WTC11 (cell line): Measurements from ENCODE around the gene CMTM1. TPM values are rescaled to one million over a fixed set of nuclear protein-coding genes. Genes with fewer than 3 reads are reported as not detected.

ENCODE experiments used
- ATAC-seq: fragments of 200-7000 bp; cut with Tn5 transposase; 2 replicates; pipeline ENCODE4 v1.10.0; 2021; ENCODE audit warnings: mild to moderate bottlenecking, moderate library complexity
- CTCF ChIA-PET: fragments of 300-600 bp; sonication (Branson Sonifier 250); formaldehyde crosslinking; loops from one replicate; lab custom pipeline; 2021; ENCODE audit warnings: antibody characterized with exemption; lab: Charles Lee
- POLR2A ChIA-PET: fragments of 350-600 bp; sonication (Branson Sonifier 250); formaldehyde crosslinking; loops from one replicate; lab custom pipeline; 2021; ENCODE audit warnings: antibody characterized with exemption; lab: Charles Lee
- DNase-seq: peaks from one replicate; pipeline ENCODE4 v3.0.0; 2021; ENCODE audit warnings: low spot score
- H3K27ac Mint-ChIP-seq: 2 replicates; pipeline ENCODE4 v1.8.0; 2021; ENCODE audit warnings: mixed read lengths
- H3K27me3 Mint-ChIP-seq: 2 replicates; pipeline ENCODE4 v1.8.0; 2021; ENCODE audit warnings: low read depth, mild to moderate bottlenecking, moderate library complexity, mixed read lengths
- H3K36me3 Mint-ChIP-seq: 2 replicates; pipeline ENCODE4 v1.8.0; 2021; ENCODE audit warnings: mixed read lengths
- H3K4me1 Mint-ChIP-seq: 2 replicates; pipeline ENCODE4 v1.8.0; 2022; ENCODE audit warnings: mixed read lengths
- H3K4me3 Mint-ChIP-seq: 2 replicates; pipeline ENCODE4 v1.8.0; 2021; ENCODE audit warnings: mild to moderate bottlenecking, moderate library complexity, mixed read lengths
- H3K9me3 Mint-ChIP-seq: 2 replicates; pipeline ENCODE4 v1.8.0; 2021; ENCODE audit warnings: mixed read lengths
- AR ChIP-seq: fragments of 250-450 bp; sonication (Bioruptor Pico); IDR thresholded peaks from 2 replicates; pipeline ENCODE4 v1.9.0; 2021; ENCODE audit warnings: mild to moderate bottlenecking
- ATF1 ChIP-seq: sonication (generic); formaldehyde crosslinking; IDR thresholded peaks from 2 replicates; pipeline ENCODE4 v1.8.1; 2023; ENCODE audit warnings: mild to moderate bottlenecking, moderate library complexity, missing genetic modification reagents
- ATF6 ChIP-seq: sonication (generic); formaldehyde crosslinking; IDR thresholded peaks from 2 replicates; pipeline ENCODE4 v1.8.1; 2023; ENCODE audit warnings: mild to moderate bottlenecking, missing genetic modification reagents
- CREM ChIP-seq: sonication (generic); formaldehyde crosslinking; IDR thresholded peaks from 2 replicates; pipeline ENCODE4 v1.8.1; 2022; ENCODE audit warnings: mild to moderate bottlenecking, missing genetic modification reagents, moderate library complexity
- CTCF ChIP-seq: fragments of 200-600 bp; IDR thresholded peaks from 2 replicates; pipeline ENCODE4 v1.8.0; 2022; ENCODE audit warnings: antibody characterized with exemption
- EMX1 ChIP-seq: fragments of 250-450 bp; sonication (Bioruptor Pico); IDR thresholded peaks from 2 replicates; pipeline ENCODE4 v1.8.0; 2021; ENCODE audit warnings: mild to moderate bottlenecking
- NFYB ChIP-seq: sonication (generic); formaldehyde crosslinking; conservative IDR thresholded peaks from 2 replicates; pipeline ENCODE4 v1.8.0; 2022; ENCODE audit warnings: low read depth, missing genetic modification reagents
- OVOL2 ChIP-seq: fragments of 250-450 bp; sonication (Bioruptor Pico); IDR thresholded peaks from 2 replicates; pipeline ENCODE4 v1.9.0; 2021; ENCODE audit warnings: mild to moderate bottlenecking, borderline replicate concordance
- PRDM15 ChIP-seq: sonication (generic); formaldehyde crosslinking; IDR thresholded peaks from 2 replicates; pipeline ENCODE4 v1.8.0; 2022; ENCODE audit warnings: missing genetic modification reagents
- ZNF219 ChIP-seq: sonication (generic); formaldehyde crosslinking; IDR thresholded peaks from 2 replicates; pipeline ENCODE4 v1.8.0; 2023; ENCODE audit warnings: missing genetic modification reagents, mild to moderate bottlenecking, borderline replicate concordance
- total RNA-seq: library from RNA; stranded (reverse); gene quantifications from 3 replicates; pipeline ENCODE4 v1.2.3, GENCODE V29; 2021

Gene CMTM1
- total RNA-seq, 1 experiment from 2014 or later, result 1.6 TPM

GRCh38 chr16:66587881-66588600, 21.8 kb downstream of the CMTM1 start (continued):
- no peak for TF ChIP-seq AR (CRISPR knock-in tag)

GRCh38 chr16:66588981-66589713, 22.9 kb downstream of the CMTM1 start:
- ChIA-PET CTCF (interaction anchor here (0.6 to 2.2 kb wide), 50 partner anchors 9 to 286 kb away, joined by 3 to 45 read pairs (median 5); partner anchors contain the start of genes CKLF, CMTM2, CMTM3 and NAE1), POLR2A (interaction anchor here (1.3 kb wide), 1 partner anchor 10 kb away, joined by 3 read pairs; the partner anchor contains the start of gene CMTM2)
- H3K4me1 Mint-ChIP-seq, result peaks cover 17% of the 10 kb centered on the region
- DNase-seq, result peak; percentile 79
- H3K4me3 Mint-ChIP-seq, result no peak overlapping the region
- TF ChIP-seq CTCF, result peak; percentile 42; the same call in 1 of the 2 replicates
- no peak for TF ChIP-seq OVOL2 (CRISPR knock-in tag)
- no peak for TF ChIP-seq NFYB (CRISPR knock-in tag)
- no peak for TF ChIP-seq EMX1 (CRISPR knock-in tag)
- TF ChIP-seq ATF1 (CRISPR knock-in tag), result no peak
- TF ChIP-seq CREM, result no peak
- no peak for TF ChIP-seq ATF6
- no peak for TF ChIP-seq ZNF219 (CRISPR knock-in tag)
- H3K27ac Mint-ChIP-seq, result no peak overlapping the region; the same call in 1 of the 2 replicates
- no peaks in the 10 kb centered on the region for H3K36me3 Mint-ChIP-seq
- ATAC-seq, result peak; percentile 99
- H3K9me3 Mint-ChIP-seq, result no peaks in the 10 kb centered on the region
- H3K27me3 Mint-ChIP-seq, result no peaks in the 10 kb centered on the region

- Mint-ChIP-seq H3K27ac (no peak overlapping the region), H3K4me3 (no peak overlapping the region), H3K27me3 (no peaks in the 10 kb centered on the region), H3K9me3 (no peaks in the 10 kb centered on the region), H3K4me1 (peaks cover 17% of the 10 kb centered on the region), H3K36me3 (no peaks in the 10 kb centered on the region)
- TF ChIP-seq PRDM15 (CRISPR knock-in tag), result no peak
- no peak for ATAC-seq
- CTCF ChIA-PET, result interaction anchor here (0.6 to 2.2 kb wide), 12 partner anchors 14 to 268 kb away, joined by 3 to 20 read pairs (median 8); partner anchors contain the start of genes CKLF, CMTM3 and NAE1
- DNase-seq, result no peak
- POLR2A ChIA-PET, result interaction anchor here (1.3 kb wide), 1 partner anchor 11 kb away, joined by 3 read pairs; the partner anchor contains the start of gene CMTM2
Observed at GRCh38 chr16:66590322-66590721, 24.1 kb downstream of the CMTM1 start.
